ENCODE measurements around the gene MAP2K1. TPM values are rescaled to one million over a fixed set of nuclear protein-coding genes. Genes with fewer than 3 reads are reported as not detected.

MAP2K1 gene
- polyA plus RNA-seq, 1 of the 3 experiments (the other 2 are of a cell fraction) = 21.8 TPM

GRCh38 chr15:66400351-66400774 lies 13.7 kb downstream of the MAP2K1 start:
- Histone ChIP-seq H3K36me3 (replicated peaks in 1 of 2; ENCODE audit: control insufficient read depth in 1 of 2, insufficient read depth in 2 of 2, low read length in 1 of 2) (peaks cover 0 to 4% of the 10 kb centered on the region in 2 experiments), H3K9me2 (no peaks in the 10 kb centered on the region), H4K20me1 (ENCODE audit: insufficient read depth) (peaks cover 20% of the 10 kb centered on the region), H3K4me1 (ENCODE audit: control insufficient read depth in 1 of 2, insufficient read depth in 2 of 2, low read depth in 1 of 2, low read length in 1 of 2) (peaks cover 0 to 18% of the 10 kb centered on the region in 2 experiments; a peak in 2 of 4 replicates), H3K4me2 (peak overlapping the region; percentile 42; the same call in 1 of the 2 replicates), H2AFZ (ENCODE audit: low read depth) (no peak overlapping the region), H3K27me3 (ENCODE audit: insufficient read depth) (no peaks in the 10 kb centered on the region), H3F3A (replicated peaks; ENCODE audit: insufficient read depth) (peaks cover 7% of the 10 kb centered on the region), H3K27ac (ENCODE audit: low read depth in 2 of 2, low read length in 1 of 2) (peak overlapping the region in 1 of 2 experiments; percentile 25; a peak in 2 of 4 replicates), H3K4me3 (ENCODE audit: low read depth in 2 of 2, low read length in 1 of 2) (no peak overlapping the region), H3K9me3 (no peaks in the 10 kb centered on the region), H3K79me2 (ENCODE audit: insufficient read depth) (peaks cover 98% of the 10 kb centered on the region), H3K9ac (no peak overlapping the region)
- ChIA-PET CTCF (interaction anchor here (0.7 kb wide), 2 partner anchors 12 to 327 kb away, joined by 3 read pairs; no protein-coding TSS in a partner anchor), POLR2A (no interaction called here)
- no peak for DNase-seq
- WGBS (ENCODE audit: low lambda C conversion rate) = 85% methylated on average over 3 of the region's 3 CpGs
- TF ChIP-seq GATA2 (CRISPR knock-in tag; IDR thresholded peaks at IDR 0.05) = no peak
- no peak for TF ChIP-seq TEAD4 (IDR thresholded peaks at IDR 0.05; ENCODE audit: borderline replicate concordance, insufficient read depth)
- TF ChIP-seq TCF12 (IDR thresholded peaks at IDR 0.05) = no peak
- no peak for TF ChIP-seq POLR2AphosphoS5 (IDR thresholded peaks at IDR 0.05; ENCODE audit: low read depth, low read length)
- TF ChIP-seq IRF3 (IDR thresholded peaks at IDR 0.05; ENCODE audit: low read depth, low read length) = no peak
- TF ChIP-seq TAF1 (IDR thresholded peaks at IDR 0.05; ENCODE audit: borderline replicate concordance, low read depth, low read length) = no peak
- TF ChIP-seq RCOR1 (IDR thresholded peaks at IDR 0.05; ENCODE audit: low read length) = no peak
- TF ChIP-seq JUND (IDR thresholded peaks at IDR 0.05) = no peak
- TF ChIP-seq ELF1 (IDR thresholded peaks at IDR 0.05) = no peak
- TF ChIP-seq YY1 (IDR thresholded peaks at IDR 0.05; ENCODE audit: low read depth) = no peak
- TF ChIP-seq MEF2A (IDR thresholded peaks at IDR 0.05; ENCODE audit: borderline replicate concordance, low read depth) = no peak

GRCh38 chr15:66401130-66402021 lies 14.7 kb downstream of the MAP2K1 start:
- POLR2A ChIA-PET = no interaction called here
- CTCF ChIA-PET = interaction anchor here (1.0 to 3.2 kb wide), 2 partner anchors 10 to 13 kb away, joined by 3 to 15 read pairs; no protein-coding TSS in a partner anchor
- H3K4me1 ChIP-seq (ENCODE audit: control insufficient read depth in 1 of 2, insufficient read depth in 2 of 2, low read depth in 1 of 2, low read length in 1 of 2) = peaks cover 0 to 18% of the 10 kb centered on the region in 2 experiments; a peak in 3 of 4 replicates
- no peak overlapping the region for H2AFZ ChIP-seq (ENCODE audit: low read depth)
- no peak for DNase-seq
- WGBS (ENCODE audit: low lambda C conversion rate) = 93% methylated on average over 8 of the region's 8 CpGs
- no peaks in the 10 kb centered on the region for H3K9me2 ChIP-seq
- H3K79me2 ChIP-seq (ENCODE audit: insufficient read depth) = peaks cover 98% of the 10 kb centered on the region
- H4K20me1 ChIP-seq (ENCODE audit: insufficient read depth) = peaks cover 20% of the 10 kb centered on the region
- no peak overlapping the region for H3K27ac ChIP-seq (ENCODE audit: low read depth in 2 of 2, low read length in 1 of 2)
- no peak overlapping the region for H3K4me3 ChIP-seq (ENCODE audit: low read depth in 2 of 2, low read length in 1 of 2)
- no peak overlapping the region for H3K9ac ChIP-seq
- H3K4me2 ChIP-seq = no peak overlapping the region
- no peaks in the 10 kb centered on the region for H3K36me3 ChIP-seq (replicated peaks in 1 of 2; ENCODE audit: control insufficient read depth in 1 of 2, insufficient read depth in 2 of 2, low read length in 1 of 2)
- TF ChIP-seq CTCF (IDR thresholded peaks at IDR 0.05) (0 out of 2 replicates have a peak, but pooled peaks have one; percentile 9), FOSL2 (IDR thresholded peaks at IDR 0.05; ENCODE audit: borderline replicate concordance, low read depth) (0 out of 2 replicates have a peak, but pooled peaks have one; percentile 12), MAX (IDR thresholded peaks at IDR 0.05; ENCODE audit: low read depth) (no peak)
- H3K27me3 ChIP-seq (ENCODE audit: insufficient read depth) = no peaks in the 10 kb centered on the region
- H3F3A ChIP-seq (replicated peaks; ENCODE audit: insufficient read depth) = peaks cover 7% of the 10 kb centered on the region
- H3K9me3 ChIP-seq = no peaks in the 10 kb centered on the region

Measured in SK-N-SH (cell line).